CD4-positive, alpha-beta T cell treated with Interleukin-2 at 100 ng/mL for 4 hours (primary cell): Measurements from ENCODE around the gene NPPA.
A peak's percentile ranks its signal among the peaks of the same experiment; 100 is the strongest.
"Not testable (repeated sequence)": the region's sequence is repeated elsewhere in the genome, so short reads cannot be mapped to it uniquely, and the experiment has no call there.

Experiments
- DNase-seq: peaks from one replicate; pipeline ENCODE4 v3.0.0-alpha.2; 2020; ENCODE audit warnings: low spot score

The NPPA gene

GRCh38 chr1:11847667-11848372, at the start of gene NPPA:
Gene NPPA, minus strand, starts transcription at chr1:11847783. Its CDS starts 99 bp downstream, at chr1:11847684.
- DNase-seq: no peak

DNA sequence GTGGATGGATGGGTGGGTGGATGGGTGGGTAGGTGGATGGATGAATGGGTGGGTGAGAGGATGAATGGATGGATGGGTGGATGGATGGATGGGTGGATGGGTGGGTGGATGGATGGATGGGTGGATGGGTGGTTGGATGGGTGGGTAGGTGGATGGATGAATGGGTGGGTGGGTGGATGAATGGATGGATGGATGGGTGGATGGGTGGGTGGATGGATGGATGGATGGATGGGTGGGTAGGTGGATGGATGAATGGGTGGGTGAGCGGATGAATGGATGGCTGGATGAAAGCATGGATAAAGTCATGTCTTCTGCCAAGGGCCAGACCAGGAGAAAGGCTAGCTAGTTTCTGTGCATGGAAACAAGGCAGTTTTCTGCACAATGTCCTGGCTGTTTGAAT, 46.9 kb upstream of the NPPA start:
- not testable (repeated sequence) for DNase-seq

GRCh38 chr1:11893907-11894251, 46.3 kb upstream of the NPPA start:
- DNase-seq: peak; percentile 65

GRCh38 chr1:11891433-11892186, 44.0 kb upstream of the NPPA start:
- DNase-seq: no peak

- no peak for DNase-seq
These were observed 41.3 kb upstream of the NPPA start for GRCh38 chr1:11888877-11889208.

- DNase-seq: no peak
These were observed 40.8 kb upstream of the NPPA start for GRCh38 chr1:11888206-11888876.

GRCh38 chr1:11887666-11888007, 40.1 kb upstream of the NPPA start:
- no peak for DNase-seq

- DNase-seq: no peak
These were observed 39.5 kb upstream of the NPPA start for GRCh38 chr1:11886986-11887665.

DNA sequence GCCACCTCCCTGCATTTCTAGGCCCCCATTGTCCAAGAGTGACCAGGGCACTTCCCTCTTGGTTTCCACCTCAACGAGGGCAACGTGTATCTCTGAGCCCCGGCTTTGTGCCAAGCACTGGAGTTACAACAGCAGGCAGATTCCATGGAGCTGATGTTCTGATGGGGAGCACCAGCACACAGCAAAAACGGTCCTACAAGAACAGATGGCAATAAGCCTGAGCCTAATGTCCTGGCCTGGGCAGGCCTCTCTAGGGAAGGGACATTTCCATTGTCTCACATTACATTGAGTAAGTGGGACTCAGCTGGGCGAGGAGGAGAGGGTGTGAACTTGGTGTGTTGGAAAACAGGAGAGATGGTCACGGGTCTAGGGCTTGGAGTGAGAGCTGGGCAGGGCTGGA, 38.3 kb upstream of the NPPA start:
- no peak for DNase-seq

- no peak for DNase-seq
These were observed 35.4 kb upstream of the NPPA start for GRCh38 chr1:11882814-11883538.

DNA sequence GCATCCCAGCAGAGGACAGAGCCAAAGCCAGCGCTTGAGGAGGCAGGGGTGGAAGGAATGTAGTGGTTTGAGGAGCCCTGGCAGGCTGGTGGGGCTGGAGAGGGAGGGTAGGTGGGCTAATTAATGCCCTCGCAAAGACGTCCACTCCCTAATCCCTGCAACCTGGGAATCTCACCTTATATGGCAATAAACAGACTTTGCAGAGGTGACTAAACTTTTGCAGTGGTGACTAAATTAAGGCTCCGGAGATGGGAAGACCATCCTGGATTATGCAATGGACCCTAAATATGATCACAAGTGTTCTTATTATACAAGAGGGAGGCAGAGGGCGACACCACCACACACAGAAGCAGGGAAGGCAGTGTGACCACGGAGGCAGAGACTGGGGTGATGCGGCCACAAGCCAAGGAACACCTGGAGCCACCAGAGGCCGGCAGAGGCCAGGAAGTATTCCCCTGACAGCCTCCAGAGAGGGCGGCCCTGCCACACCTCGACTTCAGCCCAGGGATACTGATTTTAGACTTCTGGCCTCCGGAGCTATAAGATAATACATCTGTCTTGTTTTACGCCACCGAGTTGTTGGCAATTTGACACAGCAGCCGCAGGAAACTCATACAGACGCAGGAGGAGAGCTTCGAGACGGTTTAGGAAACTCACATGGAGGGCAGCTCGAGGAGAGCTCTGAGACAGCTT, 34.3 kb upstream of the NPPA start:
- no peak for DNase-seq

GRCh38 chr1:11880911-11881748, 33.5 kb upstream of the NPPA start:
- no peak for DNase-seq

- DNase-seq: no peak
These were observed 32.6 kb upstream of the NPPA start for GRCh38 chr1:11880181-11880575.

DNA sequence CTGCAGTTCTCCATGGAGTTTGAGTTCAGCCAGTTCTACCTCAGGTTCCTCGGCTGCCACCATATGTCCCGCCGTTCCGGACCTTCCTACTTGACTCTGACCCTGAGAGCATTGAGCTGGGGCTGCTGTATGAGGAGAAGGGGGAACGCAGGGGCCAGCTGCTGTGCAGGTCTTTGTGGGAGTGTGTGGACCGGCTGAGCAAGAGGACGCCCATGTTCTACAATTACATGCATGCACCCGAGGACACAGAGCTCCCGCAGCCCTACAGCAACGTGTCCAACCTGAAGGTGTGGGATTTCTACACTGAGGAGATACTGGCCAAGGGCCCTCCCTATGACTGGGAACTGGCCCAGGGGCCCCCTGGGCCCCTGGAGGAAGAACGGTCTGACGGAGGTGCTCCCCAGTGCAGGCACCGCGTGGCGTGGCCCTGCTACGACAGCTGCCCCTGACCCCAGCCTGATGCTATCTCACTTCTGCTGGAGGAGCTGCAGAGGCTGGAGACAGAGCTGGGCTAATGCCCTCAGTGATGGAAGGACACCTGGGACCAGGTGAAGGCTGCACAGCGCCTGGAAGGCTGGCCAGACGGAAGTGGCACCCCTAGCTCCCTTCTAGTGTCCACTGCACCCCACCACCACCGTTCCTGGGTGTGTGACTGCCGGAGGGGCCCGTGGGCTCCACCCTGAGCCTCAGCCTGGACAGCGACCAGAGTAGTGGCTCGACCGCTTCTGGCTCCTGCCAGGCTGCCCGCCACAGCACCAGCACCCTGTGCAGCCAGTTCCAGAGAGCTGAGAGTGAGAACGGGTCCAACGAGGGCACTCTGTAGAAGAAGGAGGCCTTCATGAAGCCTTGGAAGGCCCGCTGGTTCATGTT, 32.0 kb upstream of the NPPA start:
- DNase-seq: no peak

GRCh38 chr1:11878891-11879190, 31.3 kb upstream of the NPPA start:
- no peak for DNase-seq

- no peak for DNase-seq
These were observed 30.7 kb upstream of the NPPA start for GRCh38 chr1:11878081-11878890.

DNA sequence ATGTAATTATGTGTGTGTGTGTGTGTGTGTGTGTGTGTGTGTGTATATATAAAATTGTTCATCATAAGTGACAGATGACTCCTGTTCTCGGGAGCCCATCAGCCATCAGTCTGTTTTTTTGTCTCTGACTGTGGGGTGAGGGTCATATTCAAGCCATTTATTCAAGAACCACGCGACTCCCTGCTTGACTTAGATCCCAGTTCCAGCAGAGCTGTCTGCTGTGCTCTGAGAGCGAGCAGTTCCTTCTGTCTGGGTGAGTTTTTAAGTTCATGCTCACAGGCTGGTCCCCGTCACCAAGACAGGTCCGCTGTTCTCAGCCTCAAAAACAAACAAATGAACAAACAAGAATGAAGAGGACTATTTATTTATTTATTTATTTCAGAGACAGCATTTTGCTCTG, 29.5 kb upstream of the NPPA start:
- DNase-seq: no peak

GRCh38 chr1:11875094-11875493, 27.5 kb upstream of the NPPA start:
- no peak for DNase-seq

DNA sequence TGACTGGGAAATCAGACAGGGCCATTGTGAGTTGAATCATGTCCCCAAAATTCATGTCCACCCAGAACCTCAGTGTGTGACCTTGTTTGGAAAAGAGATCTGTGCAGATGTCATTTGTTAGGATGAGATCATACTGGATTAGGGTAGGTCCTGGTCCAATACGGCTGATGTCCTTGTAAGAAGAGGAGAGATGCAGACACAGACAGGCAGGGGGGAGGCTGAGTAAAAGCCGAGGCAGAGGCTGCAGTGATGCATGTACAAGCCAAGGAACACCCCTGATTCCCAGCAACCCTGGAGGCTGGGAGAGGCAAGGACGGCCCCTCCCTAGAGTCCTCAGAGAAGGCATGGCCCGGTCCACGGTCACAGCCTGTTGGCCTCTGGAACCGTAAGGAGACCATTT, 27.0 kb upstream of the NPPA start:
- DNase-seq: no peak
